ENCODE data around the gene ALCAM.
"Not testable (repeated sequence)": the region's sequence is repeated elsewhere in the genome, so short reads cannot be mapped to it uniquely, and the experiment has no call there.

ALCAM gene

GRCh38 chr3:105392598-105392997 is 25.9 kb downstream of the ALCAM start:
- FAIRE-seq = not testable (repeated sequence)

- no peak for FAIRE-seq
Observed at GRCh38 chr3:105394177-105394576, 27.5 kb downstream of the ALCAM start.

GRCh38 chr3:105397974-105398373 is 31.3 kb downstream of the ALCAM start:
- no peak for FAIRE-seq

GRCh38 chr3:105398437-105398836 is 31.7 kb downstream of the ALCAM start:
- no peak for FAIRE-seq

GRCh38 chr3:105399062-105399461 is 32.4 kb downstream of the ALCAM start:
- no peak for FAIRE-seq

- no peak for FAIRE-seq
Observed at GRCh38 chr3:105399611-105400010, 32.9 kb downstream of the ALCAM start.

GRCh38 chr3:105401254-105401653 is 34.5 kb downstream of the ALCAM start:
- no peak for FAIRE-seq

GRCh38 chr3:105401691-105402149 is 35.0 kb downstream of the ALCAM start:
- no peak for FAIRE-seq

- no peak for FAIRE-seq
Observed at GRCh38 chr3:105402287-105402801, 35.6 kb downstream of the ALCAM start.

- FAIRE-seq = not testable (repeated sequence)
Observed at GRCh38 chr3:105403034-105403433, 36.3 kb downstream of the ALCAM start.

GRCh38 chr3:105406268-105406667 is 39.6 kb downstream of the ALCAM start:
- no peak for FAIRE-seq

- FAIRE-seq = no peak
Observed at GRCh38 chr3:105409364-105409763, 42.7 kb downstream of the ALCAM start.

- no peak for FAIRE-seq
Observed at GRCh38 chr3:105413343-105413887, 46.7 kb downstream of the ALCAM start.

- no peak for FAIRE-seq
Observed at GRCh38 chr3:105414841-105415240, 48.1 kb downstream of the ALCAM start.

GRCh38 chr3:105415951-105416350 is 49.2 kb downstream of the ALCAM start:
- FAIRE-seq = no peak

GRCh38 chr3:105417525-105418289 is 51.0 kb downstream of the ALCAM start:
- no peak for FAIRE-seq

GRCh38 chr3:105422645-105423044 is 55.9 kb downstream of the ALCAM start:
- FAIRE-seq = no peak

GRCh38 chr3:105423397-105423796 is 56.7 kb downstream of the ALCAM start:
- FAIRE-seq = no peak

- FAIRE-seq = no peak
Observed at GRCh38 chr3:105424412-105425152, 57.9 kb downstream of the ALCAM start.

- no peak for FAIRE-seq
Observed at GRCh38 chr3:105425153-105425502, 58.4 kb downstream of the ALCAM start.

- FAIRE-seq = no peak
Observed at GRCh38 chr3:105427332-105427731, 60.6 kb downstream of the ALCAM start.

- FAIRE-seq = peak; percentile 32
Observed at GRCh38 chr3:105429034-105429762, 62.5 kb downstream of the ALCAM start.

GRCh38 chr3:105430455-105430854 is 63.7 kb downstream of the ALCAM start:
- no peak for FAIRE-seq

All from A204.1 (cell line).